IPS DF 6.9 (cell line): Measurements from ENCODE around the gene CMTM4.
"Not testable (repeated sequence)": the region's sequence is repeated elsewhere in the genome, so short reads cannot be mapped to it uniquely, and the experiment has no call there.

Experiments used
- DNase-seq: peaks from one replicate; pipeline ENCODE4 v3.0.0-alpha.2; 2013; ENCODE audit warnings: low read depth, low spot score
- H3K27ac ChIP-seq: one replicate; pipeline ENCODE4 v1.5.1; 2013; ENCODE audit warnings: low read length, control low read depth
- H3K27me3 ChIP-seq: 2 replicates; pipeline ENCODE4 v1.6.1; 2013; ENCODE audit warnings: mild to moderate bottlenecking, low read length; ENCODE audit not compliant: control insufficient read depth, insufficient read depth
- H3K36me3 ChIP-seq: 2 replicates; pipeline ENCODE4 v1.6.1; 2013; ENCODE audit warnings: low read length; ENCODE audit not compliant: control insufficient read depth, insufficient read depth
- H3K4me1 ChIP-seq: 2 replicates; pipeline ENCODE4 v1.6.1; 2013; ENCODE audit warnings: low read length; ENCODE audit not compliant: control insufficient read depth, insufficient read depth
- H3K4me3 ChIP-seq: 2 replicates; pipeline ENCODE4 v1.5.1; 2013; ENCODE audit warnings: mild to moderate bottlenecking, low read length
- H3K9me3 ChIP-seq: 2 replicates; pipeline ENCODE4 v1.6.1; 2013; ENCODE audit warnings: low read length, inconsistent platforms; ENCODE audit not compliant: control insufficient read depth, insufficient read depth
- WGBS: extraction: QIAGEN DNeasy Blood & Tissue Kit; methylation state at CpG from one replicate; pipeline ENCODE4 v1.1.7; 2013; ENCODE audit warnings: mixed read lengths, missing lambda C conversion rate; ENCODE audit not compliant: insufficient read length, insufficient coverage; 5-methylcytosine and 5-hydroxymethylcytosine counted together

Gene CMTM4

DNA sequence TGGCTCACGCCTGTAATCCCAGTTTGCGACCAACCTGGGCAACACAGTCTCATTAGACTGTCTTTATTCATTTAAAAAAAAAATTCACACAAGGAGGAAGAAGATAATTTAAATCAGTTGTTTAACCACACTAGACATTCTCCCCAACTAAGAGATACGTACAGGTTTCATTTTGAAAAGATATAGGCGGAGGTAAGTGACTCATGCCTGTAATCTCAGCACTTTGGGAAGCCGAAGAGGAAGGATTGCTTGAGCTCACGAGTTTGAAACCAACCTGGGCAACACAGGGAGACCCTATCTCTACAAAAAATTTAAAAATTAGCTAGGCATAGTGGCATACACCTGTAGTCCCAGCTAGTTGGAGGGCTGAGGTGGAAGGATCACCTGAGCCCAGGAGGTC is 5.3 kb downstream of the CMTM4 start:
- no peaks in the 10 kb centered on the region for H3K36me3 ChIP-seq
- H3K9me3 ChIP-seq = no peaks in the 10 kb centered on the region
- WGBS = no CpG with 5 or more reads among the region's 6 CpGs
- H3K4me1 ChIP-seq = 0 out of 2 replicates have a peak, but pooled peaks cover 3% of the 10 kb centered on the region
- H3K27ac ChIP-seq = no peak overlapping the region
- H3K27me3 ChIP-seq = no peaks in the 10 kb centered on the region
- no peak overlapping the region for H3K4me3 ChIP-seq
- DNase-seq = no peak

DNA sequence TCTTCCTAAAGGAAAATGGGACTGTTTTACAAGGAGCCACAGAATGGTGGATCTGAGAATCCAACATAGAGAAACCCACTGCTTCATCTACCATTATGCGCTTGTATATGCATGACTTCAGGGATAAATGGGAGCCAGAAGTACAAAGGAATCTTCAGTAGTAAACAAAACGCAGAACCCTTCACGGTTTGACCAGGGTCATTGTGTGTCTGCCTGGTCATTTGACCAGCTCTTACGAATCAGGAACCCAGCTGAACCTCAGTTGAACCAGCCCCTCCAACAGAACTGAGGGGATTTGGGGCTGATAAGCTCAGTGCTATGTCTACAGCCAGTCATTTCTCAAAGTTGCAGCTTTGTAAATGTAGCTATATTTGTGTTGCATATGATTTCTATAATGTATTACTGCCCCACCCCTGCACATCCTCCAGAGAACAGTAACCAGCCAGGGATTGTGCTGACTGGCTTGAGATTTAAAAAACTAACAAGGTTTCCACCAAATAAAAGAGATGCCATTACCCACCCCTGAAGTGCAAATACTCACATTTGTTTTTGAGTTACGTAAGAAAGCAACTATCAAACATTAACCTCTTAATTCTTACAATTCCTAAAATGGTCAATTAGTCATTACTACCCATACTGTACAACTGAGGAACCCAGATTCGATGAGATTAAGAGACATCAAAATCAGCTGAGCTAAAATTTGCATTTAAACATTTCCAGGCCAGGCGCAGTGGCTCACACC is 6.3 kb downstream of the CMTM4 start:
- H3K27ac ChIP-seq = no peak overlapping the region
- H3K36me3 ChIP-seq = no peaks in the 10 kb centered on the region
- H3K4me1 ChIP-seq = no peaks in the 10 kb centered on the region
- no peaks in the 10 kb centered on the region for H3K9me3 ChIP-seq
- DNase-seq = no peak
- WGBS = 100% methylated on average over 1 of the region's 7 CpGs
- no peaks in the 10 kb centered on the region for H3K27me3 ChIP-seq
- H3K4me3 ChIP-seq = no peak overlapping the region

GRCh38 chr16:66689282-66689681 is 7.3 kb downstream of the CMTM4 start:
- Histone ChIP-seq H3K9me3 (no peaks in the 10 kb centered on the region), H3K27me3 (no peaks in the 10 kb centered on the region), H3K27ac (no peak overlapping the region), H3K36me3 (no peaks in the 10 kb centered on the region), H3K4me1 (no peaks in the 10 kb centered on the region), H3K4me3 (no peak overlapping the region)
- WGBS = no CpG with 5 or more reads among the region's 6 CpGs
- DNase-seq = no peak

- Histone ChIP-seq H3K4me1 (no peaks in the 10 kb centered on the region), H3K36me3 (no peaks in the 10 kb centered on the region), H3K27ac (no peak overlapping the region), H3K27me3 (no peaks in the 10 kb centered on the region), H3K4me3 (no peak overlapping the region), H3K9me3 (no peaks in the 10 kb centered on the region)
- no CpG with 5 or more reads among the region's 9 CpGs for WGBS
- no peak for DNase-seq
These were observed 8.5 kb downstream of the CMTM4 start for GRCh38 chr16:66687906-66688625.

- DNase-seq, H3K27me3 ChIP-seq, H3K27ac ChIP-seq, H3K9me3 ChIP-seq, H3K4me1 ChIP-seq, H3K36me3 ChIP-seq, H3K4me3 ChIP-seq: not testable (repeated sequence)
- no CpG with 5 or more reads among the region's 14 CpGs for WGBS
These were observed 10.9 kb downstream of the CMTM4 start for GRCh38 chr16:66685501-66686115.

DNA sequence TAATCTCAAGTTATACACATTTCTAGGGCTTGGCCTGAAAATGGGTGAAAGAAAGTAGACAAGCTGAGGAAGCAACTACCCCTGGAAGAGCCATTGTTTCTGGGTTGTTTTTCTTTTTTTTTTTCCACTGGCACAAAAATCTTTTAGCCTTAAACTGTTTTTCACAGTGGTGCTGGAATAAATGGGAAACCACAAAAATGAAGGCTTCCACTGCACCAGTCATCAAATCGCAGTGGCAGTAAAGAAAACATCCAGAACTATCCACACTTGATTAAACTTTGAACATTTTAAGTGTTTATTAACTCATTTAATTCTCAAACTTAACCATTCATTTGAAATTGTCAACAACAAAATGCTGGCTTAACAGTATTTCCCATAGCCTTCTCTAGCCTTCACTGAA is 14.3 kb downstream of the CMTM4 start:
- no peak overlapping the region for H3K27ac ChIP-seq
- no peaks in the 10 kb centered on the region for H3K36me3 ChIP-seq
- DNase-seq = no peak
- no CpG with 5 or more reads among the region's 1 CpG for WGBS
- H3K4me3 ChIP-seq = no peak overlapping the region
- no peaks in the 10 kb centered on the region for H3K9me3 ChIP-seq
- no peaks in the 10 kb centered on the region for H3K4me1 ChIP-seq
- H3K27me3 ChIP-seq = no peaks in the 10 kb centered on the region

DNA sequence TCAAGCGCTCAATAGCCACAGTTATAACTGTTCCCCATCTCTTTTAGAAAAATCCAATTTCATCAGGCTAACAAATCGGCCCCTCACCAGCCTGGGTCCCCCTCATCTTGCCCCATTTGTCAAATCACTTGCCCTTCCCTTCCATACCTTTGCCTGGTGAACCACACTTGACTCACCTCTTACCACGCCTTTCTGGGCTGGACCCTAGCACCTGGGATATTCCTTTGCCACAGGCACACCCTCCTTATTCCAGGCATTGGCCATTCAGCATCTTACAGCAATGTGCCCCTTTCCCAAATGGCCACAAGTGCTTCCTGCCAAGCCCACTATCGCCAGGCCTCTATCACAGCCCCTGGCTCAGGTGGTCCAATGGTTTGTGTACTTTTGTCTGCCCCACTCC is 14.9 kb downstream of the CMTM4 start:
- no peak overlapping the region for H3K4me3 ChIP-seq
- H3K27me3 ChIP-seq = no peaks in the 10 kb centered on the region
- no peaks in the 10 kb centered on the region for H3K9me3 ChIP-seq
- no peaks in the 10 kb centered on the region for H3K36me3 ChIP-seq
- no CpG with 5 or more reads among the region's 4 CpGs for WGBS
- no peak for DNase-seq
- no peaks in the 10 kb centered on the region for H3K4me1 ChIP-seq
- no peak overlapping the region for H3K27ac ChIP-seq

- Histone ChIP-seq H3K9me3 (no peaks in the 10 kb centered on the region), H3K27me3 (no peaks in the 10 kb centered on the region), H3K4me3 (no peak overlapping the region), H3K27ac (no peak overlapping the region), H3K4me1 (no peaks in the 10 kb centered on the region), H3K36me3 (no peaks in the 10 kb centered on the region)
- no CpG with 5 or more reads among the region's 2 CpGs for WGBS
- DNase-seq = no peak
These were observed 18.2 kb downstream of the CMTM4 start for GRCh38 chr16:66678337-66678736.

GRCh38 chr16:66677836-66678235 is 18.7 kb downstream of the CMTM4 start:
- H3K4me3 ChIP-seq = no peak overlapping the region
- no peaks in the 10 kb centered on the region for H3K4me1 ChIP-seq
- H3K9me3 ChIP-seq = no peaks in the 10 kb centered on the region
- no peak for DNase-seq
- no peaks in the 10 kb centered on the region for H3K36me3 ChIP-seq
- WGBS = no CpG with 5 or more reads among the region's 6 CpGs
- H3K27ac ChIP-seq = no peak overlapping the region
- H3K27me3 ChIP-seq = no peaks in the 10 kb centered on the region

DNA sequence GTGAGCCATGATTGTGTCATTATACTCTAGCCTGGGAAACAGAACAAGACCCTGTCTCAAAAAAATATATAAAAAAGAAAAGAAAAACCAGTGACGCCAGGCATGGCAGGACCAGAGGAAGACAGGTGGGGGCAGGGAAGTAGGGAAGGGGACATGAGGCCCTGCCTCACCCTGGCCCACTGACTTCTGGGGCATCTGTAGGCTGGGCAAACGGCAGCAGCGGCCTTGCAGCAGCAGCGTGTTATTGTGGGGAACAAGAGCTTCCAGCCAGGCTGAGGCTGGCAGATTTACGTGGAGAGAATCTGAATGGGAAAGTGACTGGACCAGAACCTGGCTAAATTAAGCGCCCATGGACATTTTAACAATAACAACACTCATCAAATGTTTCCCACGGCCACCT is 19.4 kb downstream of the CMTM4 start:
- Histone ChIP-seq H3K27me3 (no peaks in the 10 kb centered on the region), H3K36me3 (no peaks in the 10 kb centered on the region), H3K4me1 (no peaks in the 10 kb centered on the region), H3K4me3 (no peak overlapping the region), H3K9me3 (no peaks in the 10 kb centered on the region), H3K27ac (no peak overlapping the region)
- WGBS = no CpG with 5 or more reads among the region's 7 CpGs
- DNase-seq = no peak
